Left ventricle myocardium inferior (tissue), 1 donor: ENCODE data around the gene WDR12. TPM values are rescaled to one million over a fixed set of nuclear protein-coding genes. Genes with fewer than 3 reads are reported as not detected.

Experiments
- DNase-seq: peaks from one replicate; pipeline ENCODE4 v3.0.0-alpha.2; 2020
- H3K27ac ChIP-seq: fragments of 200-600 bp; replicated peaks from 2 replicates; pipeline ENCODE4 v1.8.0; 2021
- H3K27me3 ChIP-seq: fragments of 200-600 bp; 2 replicates; pipeline ENCODE4 v1.8.0; 2021; ENCODE audit warnings: low read depth
- H3K36me3 ChIP-seq: fragments of 200-600 bp; 2 replicates; pipeline ENCODE4 v1.8.0; 2021
- H3K4me1 ChIP-seq: fragments of 200-600 bp; 2 replicates; pipeline ENCODE4 v1.8.0; 2021
- H3K4me3 ChIP-seq: fragments of 200-600 bp; 2 replicates; pipeline ENCODE4 v1.8.0; 2021; ENCODE audit warnings: mild to moderate bottlenecking, moderate library complexity
- H3K9me3 ChIP-seq: fragments of 200-600 bp; replicated peaks from 2 replicates; pipeline ENCODE4 v1.8.0; 2021
- CTCF ChIP-seq: fragments of 200-600 bp; IDR thresholded peaks from 2 replicates; pipeline ENCODE4 v1.8.0; 2021; ENCODE audit warnings: antibody characterized with exemption, mild to moderate bottlenecking, borderline replicate concordance
- intact Hi-C: fragments of 100-400 bp; cut with micrococcal nuclease; formaldehyde crosslinking; loops from one replicate; pipeline ENCODE4 v1.11.0; 2022
- total RNA-seq: library from RNA; stranded (reverse); fragmentation: NEBNext Ultra II Directional; extraction: Animal tissue kit (Norgen Biotek cat#: 25700); gene quantifications from one replicate; pipeline ENCODE4 v1.2.1, GENCODE V29; 2021
- donor health status: DM: no; HTN: yes; CAD: no; lungs with severe emphysema.

Gene WDR12
- total RNA-seq, 1 donor from 2014 or later = 62.4 TPM

GRCh38 chr2:202831242-202832220, 79.9 kb downstream of the WDR12 start:
- DNase-seq = no peak
- Histone ChIP-seq H3K4me1 (peaks cover 9% of the 10 kb centered on the region), H3K27me3 (no peaks in the 10 kb centered on the region), H3K9me3 (no peaks in the 10 kb centered on the region), H3K4me3 (no peak overlapping the region), H3K36me3 (no peaks in the 10 kb centered on the region), H3K27ac (no peak overlapping the region)
- intact Hi-C loops = no loop called here
- TF ChIP-seq CTCF = peak; percentile 58

GRCh38 chr2:202824901-202825300, 86.6 kb downstream of the WDR12 start:
- intact Hi-C loops = no loop called here
- no peak overlapping the region for H3K27ac ChIP-seq

More at GRCh38 chr2:202824901-202825300, 86.6 kb downstream of the WDR12 start:
- no peak for TF ChIP-seq CTCF
- Histone ChIP-seq H3K4me1 (no peaks in the 10 kb centered on the region), H3K4me3 (no peak overlapping the region), H3K36me3 (no peaks in the 10 kb centered on the region), H3K27me3 (no peaks in the 10 kb centered on the region), H3K9me3 (no peaks in the 10 kb centered on the region)
- DNase-seq = no peak

Other genes starting within 250 kb of the WDR12 start
- 6.5 TPM for gene ICA1L, start 39.9 kb downstream of the WDR12 start, total RNA-seq
- gene CARF, start 602 bp upstream of the WDR12 start, total RNA-seq = 8.1 TPM
- 18.0 TPM for gene NBEAL1, start 103.2 kb upstream of the WDR12 start, total RNA-seq